Smooth muscle cell (in vitro differentiated cells): ENCODE data around the gene BCAP29. TPM values are rescaled to one million over a fixed set of nuclear protein-coding genes. Genes with fewer than 3 reads are reported as not detected.
A peak's percentile ranks its signal among the peaks of the same experiment; 100 is the strongest.
"Not testable (repeated sequence)": the region's sequence is repeated elsewhere in the genome, so short reads cannot be mapped to it uniquely, and the experiment has no call there.

Experiments
- DNase-seq: peaks from one replicate; lab custom pipeline; 2025; ENCODE audit not compliant: unreplicated experiment; lab: John Stamatoyannopoulos, UW
- H2AFZ ChIP-seq: fragments of 200-600 bp; sonication (generic); 2 replicates; pipeline ENCODE4 v1.6.0; 2016; ENCODE audit warnings: antibody characterized with exemption, low read depth, mild to moderate bottlenecking
- H3F3A ChIP-seq: fragments of 200-600 bp; sonication (generic); 2 replicates; pipeline ENCODE4 v1.6.0; 2017; ENCODE audit warnings: antibody characterized with exemption, low read depth
- H3K27ac ChIP-seq: fragments of 200-600 bp; sonication (generic); 2 replicates; pipeline ENCODE4 v1.5.1; 2016; ENCODE audit warnings: low read depth, mild to moderate bottlenecking
- H3K27me3 ChIP-seq: fragments of 200-600 bp; sonication (generic); 2 replicates; pipeline ENCODE4 v1.6.1; 2016; ENCODE audit warnings: low read depth, mild to moderate bottlenecking
- H3K36me3 ChIP-seq: fragments of 200-600 bp; sonication (generic); 2 replicates; pipeline ENCODE4 v1.5.1; 2016; ENCODE audit warnings: low read depth
- H3K4me1 ChIP-seq: fragments of 200-600 bp; sonication (generic); 2 replicates; pipeline ENCODE4 v1.5.1; 2016; ENCODE audit warnings: low read depth
- H3K4me2 ChIP-seq: fragments of 200-600 bp; sonication (generic); 2 replicates; pipeline ENCODE4 v1.6.0; 2016; ENCODE audit warnings: mild to moderate bottlenecking
- H3K4me3 ChIP-seq: fragments of 200-600 bp; sonication (generic); 2 replicates; pipeline ENCODE4 v1.5.1; 2016; ENCODE audit warnings: mild to moderate bottlenecking
- H3K79me2 ChIP-seq: fragments of 200-600 bp; sonication (generic); 2 replicates; pipeline ENCODE4 v1.6.0; 2016; ENCODE audit warnings: low read depth, mild to moderate bottlenecking
- H3K9ac ChIP-seq: fragments of 200-600 bp; sonication (generic); 2 replicates; pipeline ENCODE4 v1.6.0; 2016; ENCODE audit warnings: low read depth
- H3K9me3 ChIP-seq: fragments of 200-600 bp; sonication (generic); replicated peaks from 2 replicates; pipeline ENCODE4 v1.5.1; 2016; ENCODE audit warnings: low read depth
- H4K20me1 ChIP-seq: fragments of 200-600 bp; sonication (generic); 2 replicates; pipeline ENCODE4 v1.6.0; 2016; ENCODE audit warnings: low read depth
- WGBS: methylation state at CpG from one replicate; pipeline ENCODE4 v1.1.7; 2016; ENCODE audit warnings: low lambda C conversion rate; 5-methylcytosine and 5-hydroxymethylcytosine counted together
- polyA plus RNA-seq: library from polyadenylated mRNA; unstranded; fragments of >200 nt; fragmentation: Nextera tagmentation; extraction: Ambion mirVana; gene quantifications from 2 replicates; pipeline ENCODE4 v1.2.1, GENCODE V29; 2016
- total RNA-seq: library from RNA; depleted of rRNA; stranded (reverse); fragments of >200 nt; gene quantifications from 2 replicates; pipeline ENCODE4 v1.2.3, GENCODE V29; 2014
- TF ChIP-seq, protein P1 (sequence below): fragments of 200-600 bp; sonication (generic); IDR thresholded peaks from 2 replicates; pipeline ENCODE4 v1.5.1; 2017; ENCODE audit warnings: borderline replicate concordance, mild to moderate bottlenecking, antibody characterized with exemption; ENCODE audit not compliant: insufficient read depth, poor library complexity, severe bottlenecking

Gene BCAP29, protein sequence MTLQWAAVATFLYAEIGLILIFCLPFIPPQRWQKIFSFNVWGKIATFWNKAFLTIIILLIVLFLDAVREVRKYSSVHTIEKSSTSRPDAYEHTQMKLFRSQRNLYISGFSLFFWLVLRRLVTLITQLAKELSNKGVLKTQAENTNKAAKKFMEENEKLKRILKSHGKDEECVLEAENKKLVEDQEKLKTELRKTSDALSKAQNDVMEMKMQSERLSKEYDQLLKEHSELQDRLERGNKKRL
- total RNA-seq (135 and 163 TPM in 2 replicates), polyA plus RNA-seq (36.3 and 39.2 TPM in 2 replicates)

DNA sequence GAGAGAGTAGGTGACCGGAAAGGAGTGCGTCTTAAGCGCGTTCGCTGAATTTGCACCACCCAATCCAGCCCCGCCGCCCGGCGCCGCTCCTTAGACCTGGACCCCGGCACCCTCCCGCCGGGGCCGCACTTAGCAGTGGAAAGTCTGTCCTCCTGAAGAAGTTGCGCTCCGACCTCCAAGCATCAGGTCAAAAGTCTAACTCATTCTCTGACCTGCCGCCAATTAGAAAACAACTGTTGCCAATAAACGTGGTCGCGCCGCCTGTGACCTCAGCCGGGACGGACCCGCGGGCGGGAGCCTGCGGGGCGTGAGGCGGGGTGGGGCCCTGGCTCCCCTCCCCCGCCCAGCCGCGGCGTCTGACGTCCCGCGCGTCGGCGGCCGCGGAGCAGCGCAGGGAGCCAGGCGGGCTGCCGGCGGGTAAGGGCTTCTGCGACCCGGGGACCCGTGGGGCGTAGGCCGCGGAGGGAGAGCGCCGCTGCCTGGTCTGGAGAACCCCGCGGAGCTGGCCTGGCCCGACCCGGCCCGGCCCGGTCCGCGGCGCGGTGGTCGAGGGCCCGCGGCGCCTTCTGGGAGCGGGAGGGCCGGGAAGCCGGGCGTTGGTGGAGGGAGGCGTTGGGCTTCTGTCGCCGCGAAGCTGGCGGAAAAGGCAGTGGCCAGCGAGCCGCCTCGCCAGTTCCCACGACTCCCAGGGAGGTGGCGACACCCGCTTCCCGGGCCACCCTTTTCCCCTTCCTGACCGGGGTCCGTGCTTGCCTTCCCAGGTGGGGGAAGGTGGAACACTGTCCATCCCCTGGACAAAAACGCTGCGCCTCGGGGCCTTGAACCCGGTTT, at the start of gene BCAP29:
BCAP29 (plus strand) TSS at position 362 of the 831 bp plus-strand sequence. CDS start 527 bp downstream, outside the sequence.
- no peaks in the 10 kb centered on the region for H3K36me3 ChIP-seq
- peak within 1 kb of the TSS; percentile 95 for H3K4me2 ChIP-seq
- H3K9me3 ChIP-seq: no peaks in the 10 kb centered on the region
- peak within 1 kb of the TSS; percentile 83 for H3K9ac ChIP-seq
- no peaks in the 10 kb centered on the region for H3K27me3 ChIP-seq
- peaks cover 21% of the 10 kb centered on the region for H3K79me2 ChIP-seq
- no peaks in the 10 kb centered on the region for H4K20me1 ChIP-seq
- DNase-seq: peak; percentile 74
- H3F3A ChIP-seq: no peaks in the 10 kb centered on the region
- TF ChIP-seq, protein P1, sequence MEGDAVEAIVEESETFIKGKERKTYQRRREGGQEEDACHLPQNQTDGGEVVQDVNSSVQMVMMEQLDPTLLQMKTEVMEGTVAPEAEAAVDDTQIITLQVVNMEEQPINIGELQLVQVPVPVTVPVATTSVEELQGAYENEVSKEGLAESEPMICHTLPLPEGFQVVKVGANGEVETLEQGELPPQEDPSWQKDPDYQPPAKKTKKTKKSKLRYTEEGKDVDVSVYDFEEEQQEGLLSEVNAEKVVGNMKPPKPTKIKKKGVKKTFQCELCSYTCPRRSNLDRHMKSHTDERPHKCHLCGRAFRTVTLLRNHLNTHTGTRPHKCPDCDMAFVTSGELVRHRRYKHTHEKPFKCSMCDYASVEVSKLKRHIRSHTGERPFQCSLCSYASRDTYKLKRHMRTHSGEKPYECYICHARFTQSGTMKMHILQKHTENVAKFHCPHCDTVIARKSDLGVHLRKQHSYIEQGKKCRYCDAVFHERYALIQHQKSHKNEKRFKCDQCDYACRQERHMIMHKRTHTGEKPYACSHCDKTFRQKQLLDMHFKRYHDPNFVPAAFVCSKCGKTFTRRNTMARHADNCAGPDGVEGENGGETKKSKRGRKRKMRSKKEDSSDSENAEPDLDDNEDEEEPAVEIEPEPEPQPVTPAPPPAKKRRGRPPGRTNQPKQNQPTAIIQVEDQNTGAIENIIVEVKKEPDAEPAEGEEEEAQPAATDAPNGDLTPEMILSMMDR: peak; percentile 9
- peak within 1 kb of the TSS; percentile 99 for H2AFZ ChIP-seq
- H3K4me3 ChIP-seq: peak within 1 kb of the TSS; percentile 85
- peak within 1 kb of the TSS; percentile 56 for H3K27ac ChIP-seq
- H3K4me1 ChIP-seq: peaks cover 11% of the 10 kb centered on the region
- WGBS: under 1% methylated on average over 56 of the region's 89 CpGs

DNA sequence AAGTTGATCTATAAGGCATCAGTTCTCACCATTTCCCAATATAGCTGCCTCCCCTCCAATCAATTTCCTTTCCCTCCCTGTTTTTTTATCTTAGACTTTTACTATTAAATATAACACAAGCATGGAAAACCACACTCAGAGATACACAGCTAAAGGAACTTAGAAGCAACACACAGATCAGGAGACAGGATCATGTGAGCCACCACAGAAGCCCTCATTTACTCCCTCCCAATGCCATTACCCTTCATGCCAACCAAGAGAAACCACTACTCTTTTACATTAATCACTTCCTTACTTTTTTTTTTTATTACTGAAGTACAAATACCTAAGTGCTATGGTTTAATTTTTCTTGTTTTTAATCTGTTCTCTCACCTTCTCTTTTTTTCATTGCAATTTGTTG, 49.3 kb upstream of the BCAP29 start:
- TF ChIP-seq, protein P1: no peak
- H3K9me3 ChIP-seq: no peaks in the 10 kb centered on the region
- H4K20me1 ChIP-seq: peaks cover 52% of the 10 kb centered on the region
- H3F3A ChIP-seq: peaks cover 3% of the 10 kb centered on the region
- H3K4me3 ChIP-seq: no peak overlapping the region
- H3K4me1 ChIP-seq: no peaks in the 10 kb centered on the region
- H3K79me2 ChIP-seq: no peaks in the 10 kb centered on the region
- H2AFZ ChIP-seq: no peak overlapping the region
- H3K27me3 ChIP-seq: no peaks in the 10 kb centered on the region
- H3K27ac ChIP-seq: no peak overlapping the region
- peaks cover 12% of the 10 kb centered on the region for H3K36me3 ChIP-seq
- no peak overlapping the region for H3K9ac ChIP-seq
- H3K4me2 ChIP-seq: no peak overlapping the region
- DNase-seq: no peak

DNA sequence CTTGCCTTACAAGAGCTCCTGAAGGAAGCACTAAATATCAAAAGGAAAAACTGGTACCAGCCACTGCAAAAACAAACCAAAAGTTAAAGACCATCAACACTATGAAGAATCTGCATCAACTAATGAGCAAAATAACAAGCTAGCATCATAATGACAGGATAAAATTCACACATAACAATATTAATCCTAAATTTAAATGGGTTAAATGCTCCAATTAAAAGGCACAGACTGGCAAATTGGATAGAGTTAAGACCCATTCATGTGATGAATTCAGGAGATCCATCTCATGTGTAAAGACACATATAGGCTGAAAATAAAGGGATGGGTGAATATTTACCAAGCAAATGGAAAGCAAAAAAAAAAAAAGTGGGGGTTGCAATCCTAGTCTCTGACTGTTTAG, 45.9 kb upstream of the BCAP29 start:
- Histone ChIP-seq H2AFZ (no peak overlapping the region), H3K79me2 (peaks cover 8% of the 10 kb centered on the region), H3F3A (no peaks in the 10 kb centered on the region), H3K27ac (no peak overlapping the region), H3K9ac (no peak overlapping the region), H3K4me3 (no peak overlapping the region), H3K27me3 (no peaks in the 10 kb centered on the region), H3K4me2 (no peak overlapping the region), H4K20me1 (peaks cover 34% of the 10 kb centered on the region), H3K36me3 (no peaks in the 10 kb centered on the region), H3K9me3 (no peaks in the 10 kb centered on the region), H3K4me1 (no peaks in the 10 kb centered on the region)
- no peak for DNase-seq
- TF ChIP-seq, protein P1: no peak

DNA sequence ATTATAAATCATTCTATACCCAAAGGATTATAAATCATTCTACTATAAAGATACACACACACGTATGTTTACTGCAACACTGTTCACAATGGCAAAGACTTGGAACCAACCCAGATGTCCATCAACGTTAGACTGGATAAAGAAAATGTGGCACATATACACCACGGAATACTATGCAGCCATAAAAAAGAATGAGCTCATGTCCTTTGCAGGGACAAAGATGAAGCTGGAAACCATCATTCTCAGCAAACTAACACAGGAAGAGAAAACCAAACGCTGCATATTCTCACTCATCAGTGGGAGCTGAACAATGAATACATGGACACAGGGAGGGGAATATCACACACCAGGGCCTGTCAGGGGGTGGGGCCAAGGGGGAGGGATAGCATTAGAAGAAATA, 42.8 kb upstream of the BCAP29 start:
- H3K27me3 ChIP-seq, H3F3A ChIP-seq, H3K36me3 ChIP-seq, DNase-seq, H3K4me1 ChIP-seq, H3K9ac ChIP-seq, H3K9me3 ChIP-seq, H3K27ac ChIP-seq, H3K4me2 ChIP-seq, H2AFZ ChIP-seq, H3K4me3 ChIP-seq: not testable (repeated sequence)
- peaks cover 12% of the 10 kb centered on the region for H3K79me2 ChIP-seq
- WGBS: 98% methylated on average over 4 of the region's 4 CpGs
- peaks cover 28% of the 10 kb centered on the region for H4K20me1 ChIP-seq
